ENCODE measurements around the gene OCA2. TPM values are rescaled to one million over a fixed set of nuclear protein-coding genes. Genes with fewer than 3 reads are reported as not detected.

Gene OCA2
- total and polyA plus RNA-seq, 2 experiments from 2014 or later, result not detected

DNA sequence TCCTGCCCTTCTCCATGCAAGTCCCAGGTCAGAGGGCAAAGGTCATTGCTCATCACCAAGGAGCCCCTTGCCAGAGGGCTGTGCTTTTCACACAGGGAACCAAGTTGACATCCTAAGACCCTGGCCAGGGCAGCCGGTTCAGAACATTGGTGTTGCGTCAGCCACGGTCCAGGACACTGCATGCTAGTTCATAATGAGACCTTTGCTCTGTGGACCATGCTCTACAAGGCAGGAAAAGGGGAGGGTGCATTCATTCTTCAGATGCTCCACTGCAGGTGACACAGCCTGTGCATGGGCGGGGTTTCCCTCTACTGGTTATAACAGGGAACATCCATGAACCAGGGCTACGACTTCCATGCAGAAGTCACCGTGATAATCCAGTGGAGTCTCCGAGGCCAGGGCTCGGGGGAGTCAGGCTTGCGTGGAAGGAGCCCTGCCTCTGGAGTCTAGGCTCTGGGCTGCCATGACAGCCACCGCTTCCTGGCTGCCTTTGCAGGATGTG is 81.6 kb downstream of the OCA2 start:
- no peak overlapping the region for H3K27ac ChIP-seq
- no peaks in the 10 kb centered on the region for H3K4me1 ChIP-seq (ENCODE audit: insufficient read depth)
- H3K4me3 ChIP-seq, result no peak overlapping the region
- TF ChIP-seq EZH2 (IDR thresholded peaks at IDR 0.05; ENCODE audit: insufficient read depth, poor library complexity, severe bottlenecking), result no peak
- TF ChIP-seq EZH2phosphoT487 (IDR thresholded peaks at IDR 0.05; ENCODE audit: insufficient read depth, low read depth), result no peak
- no peak overlapping the region for H2AFZ ChIP-seq
- H3K36me3 ChIP-seq (ENCODE audit: low read depth), result no peaks in the 10 kb centered on the region
- H3K9me2 ChIP-seq (ENCODE audit: insufficient read depth), result no peaks in the 10 kb centered on the region
- 61 to 65% methylated on average over 10 of the region's 10 CpGs for WGBS, 2 experiments (ENCODE audit: low coverage in 1 of 2, low lambda C conversion rate in 2 of 2, missing lambda C conversion rate in 2 of 2)
- H3K9me3 ChIP-seq (ENCODE audit: low read depth), result no peaks in the 10 kb centered on the region
- DNase-seq, result no peak
- no peaks in the 10 kb centered on the region for H4K20me1 ChIP-seq (ENCODE audit: insufficient read depth)
- H3F3A ChIP-seq (ENCODE audit: insufficient read depth), result no peaks in the 10 kb centered on the region
- no peak overlapping the region for H3K4me2 ChIP-seq (ENCODE audit: unreplicated experiment)
- H3K27me3 ChIP-seq (replicated peaks; ENCODE audit: insufficient read depth), result no peaks in the 10 kb centered on the region
- H3K9ac ChIP-seq, result no peak overlapping the region
- in situ Hi-C loops (cut with MboI), result no loop called here
- no peaks in the 10 kb centered on the region for H3K79me2 ChIP-seq (ENCODE audit: insufficient read depth)

- H3F3A ChIP-seq (ENCODE audit: insufficient read depth), result no peaks in the 10 kb centered on the region
- H3K4me3 ChIP-seq, result no peak overlapping the region
- H3K9ac ChIP-seq, result no peak overlapping the region
- no peaks in the 10 kb centered on the region for H4K20me1 ChIP-seq (ENCODE audit: insufficient read depth)
- in situ Hi-C loops (cut with MboI), result no loop called here
- whole genome bisulfite sequencing, 2 experiments (ENCODE audit: low coverage in 1 of 2, low lambda C conversion rate in 2 of 2, missing lambda C conversion rate in 2 of 2), result 40 to 42% methylated on average over 10 of the region's 10 CpGs
- TF ChIP-seq EZH2phosphoT487 (IDR thresholded peaks at IDR 0.05; ENCODE audit: insufficient read depth, low read depth) (no peak), EZH2 (IDR thresholded peaks at IDR 0.05; ENCODE audit: insufficient read depth, poor library complexity, severe bottlenecking) (no peak)
- no peak overlapping the region for H3K27ac ChIP-seq
- no peaks in the 10 kb centered on the region for H3K9me3 ChIP-seq (ENCODE audit: low read depth)
- no peak overlapping the region for H3K4me2 ChIP-seq (ENCODE audit: unreplicated experiment)
- H3K27me3 ChIP-seq (replicated peaks; ENCODE audit: insufficient read depth), result no peaks in the 10 kb centered on the region
- no peaks in the 10 kb centered on the region for H3K36me3 ChIP-seq (ENCODE audit: low read depth)
- DNase-seq, result no peak
- H3K4me1 ChIP-seq (ENCODE audit: insufficient read depth), result no peaks in the 10 kb centered on the region
- no peaks in the 10 kb centered on the region for H3K9me2 ChIP-seq (ENCODE audit: insufficient read depth)
- no peak overlapping the region for H2AFZ ChIP-seq
- no peaks in the 10 kb centered on the region for H3K79me2 ChIP-seq (ENCODE audit: insufficient read depth)
These were observed 83.3 kb downstream of the OCA2 start for GRCh38 chr15:28015855-28016254.

DNA sequence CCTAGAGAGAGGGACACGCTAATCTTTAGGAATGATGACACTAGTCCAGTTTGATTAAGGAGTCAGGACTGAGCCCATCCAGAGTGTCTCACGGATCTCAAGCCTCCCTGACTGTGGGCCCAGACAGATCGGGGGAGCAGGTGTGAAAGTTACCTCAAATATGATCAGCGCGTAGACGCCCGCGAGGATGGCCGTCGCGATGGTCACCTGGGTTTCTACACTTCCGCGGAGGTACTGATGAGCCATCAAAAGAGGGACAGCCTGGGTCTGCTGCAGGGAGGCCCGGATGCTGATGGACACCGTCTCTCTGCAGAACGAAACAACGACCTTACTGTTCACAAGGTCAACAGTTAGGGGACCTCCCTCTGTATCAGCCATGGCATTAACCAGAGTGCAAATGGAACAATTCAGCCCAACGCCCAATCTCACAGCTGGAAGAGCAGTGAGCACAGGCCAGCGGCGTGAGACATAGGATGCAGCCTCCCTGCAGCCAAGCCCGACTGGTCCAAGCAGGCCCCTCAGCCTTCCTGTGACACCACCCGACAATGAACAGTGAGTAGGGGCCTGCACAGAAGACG is 84.4 kb downstream of the OCA2 start:
- no peaks in the 10 kb centered on the region for H3K9me2 ChIP-seq (ENCODE audit: insufficient read depth)
- no peaks in the 10 kb centered on the region for H3F3A ChIP-seq (ENCODE audit: insufficient read depth)
- no peak overlapping the region for H2AFZ ChIP-seq
- no peaks in the 10 kb centered on the region for H3K4me1 ChIP-seq (ENCODE audit: insufficient read depth)
- no peaks in the 10 kb centered on the region for H3K27me3 ChIP-seq (replicated peaks; ENCODE audit: insufficient read depth)
- in situ Hi-C loops (cut with MboI), result no loop called here
- TF ChIP-seq EZH2 (IDR thresholded peaks at IDR 0.05; ENCODE audit: insufficient read depth, poor library complexity, severe bottlenecking), result no peak
- TF ChIP-seq EZH2phosphoT487 (IDR thresholded peaks at IDR 0.05; ENCODE audit: insufficient read depth, low read depth), result no peak
- H3K9ac ChIP-seq, result no peak overlapping the region
- no peak for DNase-seq
- no peaks in the 10 kb centered on the region for H3K9me3 ChIP-seq (ENCODE audit: low read depth)
- WGBS, 2 experiments (ENCODE audit: low coverage in 1 of 2, low lambda C conversion rate in 2 of 2, missing lambda C conversion rate in 2 of 2), result 69% methylated on average over 23 of the region's 23 CpGs
- H3K27ac ChIP-seq, result no peak overlapping the region
- no peaks in the 10 kb centered on the region for H4K20me1 ChIP-seq (ENCODE audit: insufficient read depth)
- no peak overlapping the region for H3K4me3 ChIP-seq
- H3K36me3 ChIP-seq (ENCODE audit: low read depth), result no peaks in the 10 kb centered on the region
- H3K4me2 ChIP-seq (ENCODE audit: unreplicated experiment), result no peak overlapping the region
- H3K79me2 ChIP-seq (ENCODE audit: insufficient read depth), result no peaks in the 10 kb centered on the region

DNA sequence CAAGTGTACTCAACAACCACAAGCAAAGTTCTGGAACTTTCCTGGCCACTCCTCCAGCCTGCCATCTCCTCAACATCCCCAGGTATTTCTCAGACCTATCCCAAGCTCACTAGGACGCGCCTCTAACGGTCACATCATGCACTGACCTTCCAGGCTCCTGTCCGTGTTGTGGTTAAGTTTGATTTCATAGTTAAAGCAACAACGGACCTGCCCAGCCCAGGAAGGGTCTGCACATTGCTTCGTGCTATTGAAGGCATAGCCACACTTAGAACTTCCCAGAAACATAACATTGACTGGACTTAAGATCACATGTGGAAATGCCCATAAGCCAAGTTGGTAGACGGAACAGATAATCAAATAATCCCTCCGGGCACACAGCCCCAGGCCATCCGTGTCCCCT is 85.1 kb downstream of the OCA2 start:
- Histone ChIP-seq H3K36me3 (ENCODE audit: low read depth) (no peaks in the 10 kb centered on the region), H4K20me1 (ENCODE audit: insufficient read depth) (no peaks in the 10 kb centered on the region), H3K9ac (no peak overlapping the region), H2AFZ (no peak overlapping the region), H3K4me2 (ENCODE audit: unreplicated experiment) (no peak overlapping the region), H3K27ac (no peak overlapping the region), H3K4me1 (ENCODE audit: insufficient read depth) (no peaks in the 10 kb centered on the region), H3K9me3 (ENCODE audit: low read depth) (no peaks in the 10 kb centered on the region), H3K4me3 (no peak overlapping the region), H3K79me2 (ENCODE audit: insufficient read depth) (no peaks in the 10 kb centered on the region), H3K9me2 (ENCODE audit: insufficient read depth) (no peaks in the 10 kb centered on the region), H3F3A (ENCODE audit: insufficient read depth) (no peaks in the 10 kb centered on the region), H3K27me3 (replicated peaks; ENCODE audit: insufficient read depth) (no peaks in the 10 kb centered on the region)
- WGBS, 2 experiments (ENCODE audit: low coverage in 1 of 2, low lambda C conversion rate in 2 of 2, missing lambda C conversion rate in 2 of 2), result 45 to 53% methylated on average over 9 of the region's 9 CpGs
- in situ Hi-C loops (cut with MboI), result no loop called here
- TF ChIP-seq EZH2phosphoT487 (IDR thresholded peaks at IDR 0.05; ENCODE audit: insufficient read depth, low read depth) (no peak), EZH2 (IDR thresholded peaks at IDR 0.05; ENCODE audit: insufficient read depth, poor library complexity, severe bottlenecking) (no peak)
- DNase-seq, result no peak

All from GM23248 (cell line).